SK-N-SH (cell line): ENCODE data around the gene STRADA. TPM values are rescaled to one million over a fixed set of nuclear protein-coding genes. Genes with fewer than 3 reads are reported as not detected.

Source experiments
- CTCF ChIA-PET: fragments of 300-600, 350-600 bp; formaldehyde crosslinking; extraction: SDS; loops from one replicate; lab custom pipeline; 2021; lab: Yijun Ruan, JAX
- POLR2A ChIA-PET: fragments of 350-600 bp; sonication (Branson Sonifier 250); formaldehyde crosslinking; extraction: SDS; loops from one replicate; lab custom pipeline; 2020; ENCODE audit warnings: antibody characterized with exemption, inconsistent platforms; lab: Yijun Ruan, JAX
- DNase-seq: peaks from one replicate; pipeline ENCODE4 v3.0.0; 2012
- H2AFZ ChIP-seq: fragments of 200-600 bp; sonication (generic); 2 replicates; pipeline ENCODE4 v1.8.1; 2016; ENCODE audit warnings: antibody characterized with exemption, mild to moderate bottlenecking, low read depth
- H3F3A ChIP-seq: fragments of 200-600 bp; sonication (generic); replicated peaks from 2 replicates; pipeline ENCODE3; 2016; ENCODE audit warnings: antibody characterized with exemption, mild to moderate bottlenecking; ENCODE audit not compliant: insufficient read depth
- H3K27ac ChIP-seq, 2 experiments: fragments of 200-500 bp in 1 of 2; fragments of 200-600 bp in 1 of 2; sonication (Bioruptor generic) in 1 of 2; sonication (generic), shearing (Covaris generic) in 1 of 2; 2 replicates each; pipeline versions ENCODE4 v1.5.1 to v1.6.1; 2014 to 2016; ENCODE audit warnings: low read depth in 2 of 2, inconsistent platforms in 1 of 2, low read length in 1 of 2, mild to moderate bottlenecking in 1 of 2, mixed read lengths in 1 of 2
- H3K27me3 ChIP-seq: fragments of 200-600 bp; sonication (generic), shearing (Covaris generic); 2 replicates; pipeline ENCODE4 v1.6.1; 2016; ENCODE audit warnings: mixed run types; ENCODE audit not compliant: insufficient read depth
- H3K36me3 ChIP-seq, 2 experiments: fragments of 200-500 bp in 1 of 2; fragments of 200-600 bp in 1 of 2; sonication (Bioruptor generic) in 1 of 2; sonication (generic) in 1 of 2; replicated peaks in 1 of 2; 2 replicates each; pipeline versions ENCODE3 to v1.5.1; 2014 to 2016; ENCODE audit warnings: low read length in 1 of 2, mild to moderate bottlenecking in 1 of 2; ENCODE audit not compliant: insufficient read depth in 2 of 2, control insufficient read depth in 1 of 2
- H3K4me1 ChIP-seq, 2 experiments: fragments of 200-500 bp in 1 of 2; fragments of 200-600 bp in 1 of 2; sonication (Bioruptor generic) in 1 of 2; sonication (generic), shearing (Covaris generic) in 1 of 2; 2 replicates each; pipeline versions ENCODE4 v1.5.1 to v1.6.1; 2014 to 2016; ENCODE audit warnings: low read depth in 1 of 2, low read length in 1 of 2, mixed run types in 1 of 2; ENCODE audit not compliant: insufficient read depth in 2 of 2, control insufficient read depth in 1 of 2
- H3K4me2 ChIP-seq: fragments of 200-600 bp; sonication (generic), shearing (Covaris generic); 2 replicates; pipeline ENCODE4 v1.6.1; 2017; ENCODE audit warnings: mixed run types
- H3K4me3 ChIP-seq, 2 experiments: fragments of 200-500 bp in 1 of 2; fragments of 200-600 bp in 1 of 2; sonication (Bioruptor generic) in 1 of 2; sonication (generic), shearing (Covaris generic) in 1 of 2; 2 replicates each; pipeline versions ENCODE4 v1.5.1 to v1.8.1; 2014 to 2016; ENCODE audit warnings: low read depth in 2 of 2, inconsistent platforms in 1 of 2, low read length in 1 of 2, mild to moderate bottlenecking in 1 of 2, mixed read lengths in 1 of 2, moderate library complexity in 1 of 2
- H3K79me2 ChIP-seq: fragments of 200-600 bp; sonication (generic); 2 replicates; pipeline ENCODE4 v1.8.1; 2017; ENCODE audit warnings: mild to moderate bottlenecking; ENCODE audit not compliant: insufficient read depth
- H3K9ac ChIP-seq: fragments of 200-600 bp; sonication (generic); 2 replicates; pipeline ENCODE4 v1.6.1; 2017; ENCODE audit warnings: mixed run types
- H3K9me2 ChIP-seq: fragments of 200-600 bp; sonication (generic); 2 replicates; pipeline ENCODE4 v1.6.1; 2017; ENCODE audit warnings: mixed run types
- H3K9me3 ChIP-seq: fragments of 200-600 bp; sonication (generic); 2 replicates; pipeline ENCODE4 v1.6.1; 2017; ENCODE audit warnings: mixed run types, mild to moderate bottlenecking, moderate library complexity
- H4K20me1 ChIP-seq: fragments of 200-600 bp; sonication (generic); 2 replicates; pipeline ENCODE4 v1.6.1; 2017; ENCODE audit warnings: mild to moderate bottlenecking, mixed run types; ENCODE audit not compliant: insufficient read depth
- CHD2 ChIP-seq: fragments of 150-350 bp; IDR thresholded peaks from 2 replicates; pipeline ENCODE4 v1.6.1; 2018; ENCODE audit warnings: low read length; ENCODE audit not compliant: partially characterized antibody
- CTCF ChIP-seq: fragments of 200-600 bp; sonication (generic); IDR thresholded peaks from 2 replicates; pipeline ENCODE4 v1.6.1; 2017; ENCODE audit warnings: antibody characterized with exemption, mild to moderate bottlenecking, moderate library complexity
- ELF1 ChIP-seq: IDR thresholded peaks from 2 replicates; pipeline ENCODE4 v1.4.0; 2012
- FOSL2 ChIP-seq: IDR thresholded peaks from 2 replicates; pipeline ENCODE4 v1.4.0; 2012; ENCODE audit warnings: low read depth, mild to moderate bottlenecking, moderate library complexity, borderline replicate concordance
- FOXJ3 ChIP-seq: sonication (generic); formaldehyde crosslinking; IDR thresholded peaks from 2 replicates; pipeline ENCODE4 v1.5.1; 2020; ENCODE audit warnings: mild to moderate bottlenecking, missing genetic modification reagents
- FOXM1 ChIP-seq: IDR thresholded peaks from 2 replicates; pipeline ENCODE4 v1.4.0; 2012; ENCODE audit warnings: low read depth, mild to moderate bottlenecking
- GABPA ChIP-seq: IDR thresholded peaks from 2 replicates; pipeline ENCODE4 v1.4.0; 2012; ENCODE audit warnings: low read depth, mild to moderate bottlenecking
- GATA2 ChIP-seq: sonication (generic); formaldehyde crosslinking; IDR thresholded peaks from 2 replicates; pipeline ENCODE4 v1.5.0; 2020; ENCODE audit warnings: mild to moderate bottlenecking, missing genetic modification reagents
- MEF2A ChIP-seq: IDR thresholded peaks from 2 replicates; pipeline ENCODE4 v1.4.0; 2012; ENCODE audit warnings: low read depth, borderline replicate concordance
- NRF1 ChIP-seq: IDR thresholded peaks from 2 replicates; pipeline ENCODE4 v1.6.1; 2012; ENCODE audit warnings: low read depth, mild to moderate bottlenecking, low read length
- POLR2AphosphoS5 ChIP-seq: IDR thresholded peaks from 2 replicates; pipeline ENCODE4 v1.6.1; 2012; ENCODE audit warnings: low read depth, low read length
- RAD21 ChIP-seq: IDR thresholded peaks from 2 replicates; pipeline ENCODE4 v1.6.1; 2012; ENCODE audit warnings: mild to moderate bottlenecking, low read length
- RFX5 ChIP-seq: IDR thresholded peaks from 2 replicates; pipeline ENCODE4 v1.6.1; 2012; ENCODE audit warnings: mild to moderate bottlenecking, improper control_type of control experiment, low read length
- RXRA ChIP-seq: IDR thresholded peaks from 2 replicates; pipeline ENCODE4 v1.4.0; 2012; ENCODE audit warnings: low read depth, mild to moderate bottlenecking, borderline replicate concordance
- TEAD4 ChIP-seq: IDR thresholded peaks from 2 replicates; pipeline ENCODE4 v1.4.0; 2012; ENCODE audit warnings: mild to moderate bottlenecking, borderline replicate concordance; ENCODE audit not compliant: insufficient read depth
- USF1 ChIP-seq: IDR thresholded peaks from 2 replicates; pipeline ENCODE4 v1.4.0; 2012; ENCODE audit warnings: low read depth, borderline replicate concordance
- USF2 ChIP-seq: fragments of 150-350 bp; IDR thresholded peaks from 2 replicates; pipeline ENCODE4 v1.6.1; 2017; ENCODE audit warnings: antibody characterized with exemption, low read length, low read depth, borderline replicate concordance
- YY1 ChIP-seq: IDR thresholded peaks from 2 replicates; pipeline ENCODE4 v1.4.0; 2012; ENCODE audit warnings: low read depth, mild to moderate bottlenecking
- ZBTB33 ChIP-seq: IDR thresholded peaks from 2 replicates; pipeline ENCODE4 v1.4.0; 2012; ENCODE audit warnings: low read depth, borderline replicate concordance
- WGBS: methylation state at CpG from one replicate; pipeline ENCODE4 v1.1.6; 2017; ENCODE audit warnings: low lambda C conversion rate; 5-methylcytosine and 5-hydroxymethylcytosine counted together
- polyA plus RNA-seq, 3 experiments: library from polyadenylated mRNA; depleted of rRNA; stranded (reverse); fragments of >200 nt; gene quantifications; 2 replicates each; pipeline ENCODE4 v1.2.3, GENCODE V29; 2012
- TF ChIP-seq, protein P1 (sequence below): fragments of 150-350 bp; IDR thresholded peaks from 2 replicates; pipeline ENCODE4 v1.6.1; 2016; ENCODE audit warnings: mild to moderate bottlenecking, low read depth, low read length
- TF ChIP-seq, protein P2 (sequence below): IDR thresholded peaks from 2 replicates; pipeline ENCODE4 v1.6.1; 2012; ENCODE audit warnings: mild to moderate bottlenecking, low read depth, low read length, moderate library complexity

STRADA gene
- polyA plus RNA-seq, 1 of the 3 experiments (the other 2 are of a cell fraction), result 37.3 TPM

DNA sequence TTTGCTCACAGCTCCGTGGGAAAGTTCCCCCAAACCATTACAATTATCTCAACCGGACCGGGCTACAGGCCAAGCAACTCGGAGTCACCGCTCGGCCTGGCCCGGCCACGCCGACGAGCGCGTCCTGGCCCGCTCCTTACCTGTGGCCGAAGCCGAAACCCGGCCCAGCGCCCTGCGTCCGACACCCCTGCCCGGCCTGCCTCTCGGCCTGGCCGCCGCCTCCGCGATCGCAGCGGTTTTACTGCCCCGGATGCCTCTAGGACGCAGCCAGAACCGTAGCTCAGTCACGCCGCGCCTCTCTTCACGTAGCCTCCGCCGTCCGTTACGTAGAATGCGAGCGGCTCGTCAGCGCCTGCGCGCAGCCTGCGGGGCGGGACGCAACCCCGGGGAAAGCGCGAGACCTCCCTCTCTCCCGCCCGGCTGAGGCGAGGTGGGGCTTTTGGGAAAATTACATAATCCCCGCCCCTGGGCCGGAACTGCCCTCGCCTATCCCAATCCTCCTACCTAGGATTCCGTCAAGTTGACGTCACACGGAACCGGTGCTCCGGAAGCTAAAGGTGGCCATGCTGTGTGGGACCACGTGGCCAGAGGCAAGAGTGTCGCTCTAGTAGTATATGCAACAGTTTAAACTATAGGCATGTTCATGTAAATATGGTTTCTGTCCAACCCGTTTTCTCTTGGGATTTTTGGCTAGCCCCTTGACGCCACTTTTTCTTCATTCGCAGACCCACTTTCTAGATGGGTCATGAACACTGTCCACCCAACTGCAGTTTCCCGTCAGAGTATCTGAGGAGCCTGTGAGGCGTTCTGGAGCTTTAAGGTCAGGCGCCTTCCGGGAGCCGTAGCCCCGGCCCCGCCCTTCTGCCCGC, 31.9 kb upstream of the STRADA start, which contains the start of gene CCDC47:
TSS of gene CCDC47 (minus strand) at position 326 of the 869 bp plus-strand sequence. CDS start 7,422 bp downstream, outside the sequence.
- H3K4me3 ChIP-seq, result peak within 1 kb of the TSS; percentile 82 to 88
- peaks cover 0 to 9% of the 10 kb centered on the region in 2 experiments; a peak in 2 of 4 replicates for H3K4me1 ChIP-seq
- WGBS, result under 1% methylated on average over 67 of the region's 74 CpGs
- peaks cover 12% of the 10 kb centered on the region for H3F3A ChIP-seq
- no peaks in the 10 kb centered on the region for H3K9me2 ChIP-seq
- H3K27me3 ChIP-seq, result no peaks in the 10 kb centered on the region
- H3K27ac ChIP-seq, result peak within 1 kb of the TSS; percentile 100
- peaks cover 91% of the 10 kb centered on the region for H3K79me2 ChIP-seq
- H4K20me1 ChIP-seq, result peaks cover 63% of the 10 kb centered on the region
- no peaks in the 10 kb centered on the region for H3K9me3 ChIP-seq
- POLR2A ChIA-PET, result interaction anchor here (0.6 to 2.0 kb wide), 28 partner anchors 9 to 348 kb away, joined by 3 to 15 read pairs (median 4); partner anchors contain the start of genes ACE, CYB561, LIMD2 and MAP3K3
- peak within 1 kb of the TSS; percentile 89 for H3K4me2 ChIP-seq
- peak within 1 kb of the TSS; percentile 86 for H3K9ac ChIP-seq
- CTCF ChIA-PET, result interaction anchor here (0.7 to 3.7 kb wide), 22 partner anchors 9 to 357 kb away, joined by 3 to 26 read pairs (median 4); partner anchors contain the start of genes ERN1 and PSMC5
- H2AFZ ChIP-seq, result peak within 1 kb of the TSS; percentile 57; the same call in 1 of the 2 replicates
- peak; percentile 100 for DNase-seq
- peaks cover 16 to 27% of the 10 kb centered on the region in 2 experiments for H3K36me3 ChIP-seq
- TF ChIP-seq FOXM1 (no peak), MEF2A (no peak), NRF1 (peak; percentile 84), TEAD4 (no peak), CHD2 (peak; percentile 98), ELF1 (peak; percentile 88), GABPA (peak; percentile 99), RAD21 (no peak), FOXJ3 (CRISPR knock-in tag) (no peak), GATA2 (CRISPR knock-in tag) (no peak), FOSL2 (no peak), POLR2AphosphoS5 (peak; percentile 85), RXRA (no peak), ZBTB33 (peak; percentile 94), YY1 (peak; percentile 97), CTCF (no peak), USF1 (peak; percentile 94), USF2 (peak; percentile 77), RFX5 (no peak; the same call in 1 of the 2 replicates)
- TF ChIP-seq, protein P1, sequence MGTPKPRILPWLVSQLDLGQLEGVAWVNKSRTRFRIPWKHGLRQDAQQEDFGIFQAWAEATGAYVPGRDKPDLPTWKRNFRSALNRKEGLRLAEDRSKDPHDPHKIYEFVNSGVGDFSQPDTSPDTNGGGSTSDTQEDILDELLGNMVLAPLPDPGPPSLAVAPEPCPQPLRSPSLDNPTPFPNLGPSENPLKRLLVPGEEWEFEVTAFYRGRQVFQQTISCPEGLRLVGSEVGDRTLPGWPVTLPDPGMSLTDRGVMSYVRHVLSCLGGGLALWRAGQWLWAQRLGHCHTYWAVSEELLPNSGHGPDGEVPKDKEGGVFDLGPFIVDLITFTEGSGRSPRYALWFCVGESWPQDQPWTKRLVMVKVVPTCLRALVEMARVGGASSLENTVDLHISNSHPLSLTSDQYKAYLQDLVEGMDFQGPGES, result no peak
- TF ChIP-seq, protein P2, sequence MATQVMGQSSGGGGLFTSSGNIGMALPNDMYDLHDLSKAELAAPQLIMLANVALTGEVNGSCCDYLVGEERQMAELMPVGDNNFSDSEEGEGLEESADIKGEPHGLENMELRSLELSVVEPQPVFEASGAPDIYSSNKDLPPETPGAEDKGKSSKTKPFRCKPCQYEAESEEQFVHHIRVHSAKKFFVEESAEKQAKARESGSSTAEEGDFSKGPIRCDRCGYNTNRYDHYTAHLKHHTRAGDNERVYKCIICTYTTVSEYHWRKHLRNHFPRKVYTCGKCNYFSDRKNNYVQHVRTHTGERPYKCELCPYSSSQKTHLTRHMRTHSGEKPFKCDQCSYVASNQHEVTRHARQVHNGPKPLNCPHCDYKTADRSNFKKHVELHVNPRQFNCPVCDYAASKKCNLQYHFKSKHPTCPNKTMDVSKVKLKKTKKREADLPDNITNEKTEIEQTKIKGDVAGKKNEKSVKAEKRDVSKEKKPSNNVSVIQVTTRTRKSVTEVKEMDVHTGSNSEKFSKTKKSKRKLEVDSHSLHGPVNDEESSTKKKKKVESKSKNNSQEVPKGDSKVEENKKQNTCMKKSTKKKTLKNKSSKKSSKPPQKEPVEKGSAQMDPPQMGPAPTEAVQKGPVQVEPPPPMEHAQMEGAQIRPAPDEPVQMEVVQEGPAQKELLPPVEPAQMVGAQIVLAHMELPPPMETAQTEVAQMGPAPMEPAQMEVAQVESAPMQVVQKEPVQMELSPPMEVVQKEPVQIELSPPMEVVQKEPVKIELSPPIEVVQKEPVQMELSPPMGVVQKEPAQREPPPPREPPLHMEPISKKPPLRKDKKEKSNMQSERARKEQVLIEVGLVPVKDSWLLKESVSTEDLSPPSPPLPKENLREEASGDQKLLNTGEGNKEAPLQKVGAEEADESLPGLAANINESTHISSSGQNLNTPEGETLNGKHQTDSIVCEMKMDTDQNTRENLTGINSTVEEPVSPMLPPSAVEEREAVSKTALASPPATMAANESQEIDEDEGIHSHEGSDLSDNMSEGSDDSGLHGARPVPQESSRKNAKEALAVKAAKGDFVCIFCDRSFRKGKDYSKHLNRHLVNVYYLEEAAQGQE, result 0 out of 2 replicates have a peak, but pooled peaks have one; percentile 22
